Esophagus squamous epithelium (tissue), 5 donors: Measurements from ENCODE around the gene KATNAL1. TPM values are rescaled to one million over a fixed set of nuclear protein-coding genes. Genes with fewer than 3 reads are reported as not detected.

ENCODE experiments used
- DNase-seq: peaks from one replicate; lab custom pipeline; 2025; lab: John Stamatoyannopoulos, UW
- H3K27ac ChIP-seq, 4 donors: fragments of 200-600 bp; sonication (generic); one replicate each; pipeline ENCODE4 v1.5.1; 2016 to 2019; ENCODE audit warnings: mild to moderate bottlenecking in 1 of 4
- H3K27me3 ChIP-seq, 4 donors: fragments of 200-600 bp; sonication (generic); 1 replicate in 3 of 4; 2 replicates in 1 of 4; pipeline versions ENCODE4 v1.5.1 to v1.6.0; 2017 to 2021; ENCODE audit warnings: antibody characterized with exemption in 1 of 4
- H3K36me3 ChIP-seq, 3 donors: fragments of 200-600 bp; sonication (generic); one replicate each; pipeline ENCODE4 v1.5.1; 2016 to 2019
- H3K4me1 ChIP-seq, 3 donors: fragments of 200-600 bp; sonication (generic); one replicate each; pipeline ENCODE4 v1.5.1; 2017 to 2019
- H3K4me3 ChIP-seq, 4 donors: fragments of 200-600 bp; sonication (generic); 1 replicate in 3 of 4; 2 replicates in 1 of 4; pipeline ENCODE4 v1.5.1; 2016 to 2019; ENCODE audit warnings: mild to moderate bottlenecking in 2 of 4, moderate library complexity in 1 of 4
- H3K9me3 ChIP-seq, 3 donors: fragments of 200-600 bp; sonication (generic); one replicate each; pipeline ENCODE4 v1.5.1; 2016 to 2019
- CTCF ChIP-seq, 6 experiments: fragments of 450-650 bp in 4 of 6; fragments of 200-600 bp in 2 of 6; sonication (generic) in 2 of 6; IDR thresholded peaks; one replicate each; pipeline ENCODE4 v1.5.1; 2016 to 2019; ENCODE audit warnings: antibody characterized with exemption in 6 of 6, mild to moderate bottlenecking in 4 of 6, moderate library complexity in 4 of 6
- POLR2A ChIP-seq, 4 donors: fragments of 450-650 bp; IDR thresholded peaks; one replicate each; pipeline ENCODE4 v1.6.1; 2017; ENCODE audit warnings: antibody characterized with exemption in 4 of 4, mild to moderate bottlenecking in 4 of 4, moderate library complexity in 3 of 4
- WGBS, 2 donors: methylation state at CpG; one replicate each; pipeline ENCODE4 v1.1.5; 2018; 5-methylcytosine and 5-hydroxymethylcytosine counted together
- intact Hi-C: fragments of 100-400 bp; cut with DNase I; formaldehyde crosslinking; loops from one replicate; pipeline ENCODE4 v1.15.0; 2022
- total RNA-seq, 4 donors: library from RNA; depleted of rRNA; stranded (reverse); fragments of >200 nt; gene quantifications; one replicate each; pipeline ENCODE4 v1.1.0, GENCODE V29; 2016
- donor health status: DM: yes; HTN: yes; CAD: no.

KATNAL1 gene
- 10 to 100 TPM in 1 of 4 donors, 1 to 10 TPM in 3; 1.4 to 13.4 (median 6.2) TPM for total RNA-seq

- intact Hi-C loops = no loop called here
- WGBS, 2 donors = 1% methylated on average over 16 to 24 of the region's 71 CpGs
- peak within 1 kb of the TSS; percentile 81 to 96 (median 90) for H3K4me3 ChIP-seq
- DNase-seq = peak; percentile 10
- peaks cover 5 to 70% (median 20%) of the 10 kb centered on the region in 3 donors for H3K4me1 ChIP-seq
- TF ChIP-seq CTCF (IDR thresholded peaks at IDR 0.05) (peak in 1 of 6 experiments; percentile 4), POLR2A (IDR thresholded peaks at IDR 0.05) (peak in 1 of 4 donors; percentile 34)
- no peaks in the 10 kb centered on the region for H3K27me3 ChIP-seq
- H3K36me3 ChIP-seq = no peaks in the 10 kb centered on the region
- peak within 1 kb of the TSS; percentile 91 to 96 (median 94) for H3K27ac ChIP-seq
- H3K9me3 ChIP-seq = no peaks in the 10 kb centered on the region
Measured at GRCh38 chr13:30307194-30307970, at the start of gene KATNAL1. KATNAL1 (minus strand) TSS chr13:30307551; CDS start chr13:30283777, 23,774 bp downstream.

GRCh38 chr13:30355839-30356238, 48.5 kb upstream of the KATNAL1 start:
- WGBS, 2 donors = 60 to 84% methylated on average over 6 of the region's 6 CpGs
- TF ChIP-seq CTCF (IDR thresholded peaks at IDR 0.05) (no peak), POLR2A (IDR thresholded peaks at IDR 0.05) (no peak)
- Histone ChIP-seq H3K4me1 (no peaks in the 10 kb centered on the region), H3K27me3 (no peaks in the 10 kb centered on the region), H3K27ac (no peak overlapping the region), H3K9me3 (peaks cover 0 to 4% (median 0%) of the 10 kb centered on the region in 3 donors), H3K4me3 (no peak overlapping the region), H3K36me3 (no peaks in the 10 kb centered on the region)
- intact Hi-C loops = no loop called here
- no peak for DNase-seq

- WGBS, 2 donors = 64 to 82% methylated on average over 3 to 5 of the region's 7 CpGs
- Histone ChIP-seq H3K36me3 (no peaks in the 10 kb centered on the region), H3K4me1 (no peaks in the 10 kb centered on the region), H3K9me3 (peaks cover 0 to 4% (median 0%) of the 10 kb centered on the region in 3 donors), H3K27ac (no peak overlapping the region), H3K27me3 (no peaks in the 10 kb centered on the region), H3K4me3 (no peak overlapping the region)
- intact Hi-C loops = no loop called here
- no peak for DNase-seq
- TF ChIP-seq CTCF (IDR thresholded peaks at IDR 0.05) (peak in 1 of 6 experiments; percentile 24), POLR2A (IDR thresholded peaks at IDR 0.05) (no peak)
Measured at GRCh38 chr13:30355384-30355699, 48.0 kb upstream of the KATNAL1 start.

GRCh38 chr13:30354493-30355383, 47.4 kb upstream of the KATNAL1 start:
- no peak for TF ChIP-seq CTCF (IDR thresholded peaks at IDR 0.05)
- no peak for TF ChIP-seq POLR2A (IDR thresholded peaks at IDR 0.05)
- no peaks in the 10 kb centered on the region for H3K27me3 ChIP-seq
- peaks cover 0 to 4% (median 0%) of the 10 kb centered on the region in 3 donors for H3K9me3 ChIP-seq
- no peaks in the 10 kb centered on the region for H3K36me3 ChIP-seq
- intact Hi-C loops = no loop called here
- H3K4me1 ChIP-seq = no peaks in the 10 kb centered on the region
- 80 to 85% methylated on average over 10 to 17 of the region's 17 CpGs for WGBS, 2 donors
- DNase-seq = no peak
- no peak overlapping the region for H3K4me3 ChIP-seq
- no peak overlapping the region for H3K27ac ChIP-seq
